Measurements from ENCODE around the gene STUM. TPM values are rescaled to one million over a fixed set of nuclear protein-coding genes. Genes with fewer than 3 reads are reported as not detected.

Gene STUM
- total RNA-seq, 1 experiment from 2014 or later, result 0.03 TPM

DNA sequence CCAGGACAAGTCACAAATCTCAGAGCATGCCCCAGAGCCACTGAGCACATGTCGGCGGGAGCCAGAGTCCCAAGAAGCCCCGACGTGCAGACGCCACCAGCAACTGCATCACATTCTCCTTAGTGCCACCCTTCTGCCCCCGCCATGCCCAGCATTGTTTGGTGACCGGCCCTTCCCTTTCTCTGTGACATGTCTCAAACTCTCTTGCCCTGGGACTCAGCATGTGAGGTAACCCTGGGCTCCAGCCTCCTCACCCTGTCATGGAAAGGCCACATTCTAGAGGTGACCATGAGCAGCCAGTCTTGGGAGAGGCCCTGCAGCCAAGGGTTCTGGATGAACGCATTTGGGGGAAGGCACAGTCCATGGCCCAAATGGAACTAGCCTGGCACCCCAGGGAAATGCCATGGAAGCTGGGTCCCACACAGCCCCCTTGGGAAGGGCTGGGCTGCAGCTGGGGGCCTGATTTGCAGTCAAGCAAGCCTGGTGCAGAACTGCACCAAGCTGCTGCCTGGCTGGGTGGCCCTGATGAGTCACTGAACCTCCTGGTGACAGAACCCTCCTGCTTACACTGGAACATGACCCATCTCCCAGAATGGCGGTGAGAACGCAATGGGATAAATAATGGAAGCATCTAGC is 96.1 kb downstream of the STUM start:
- in situ Hi-C loops (cut with HindIII; ENCODE audit: low pct_unique_long_range_greater_than_20kb, low sequenced_read_pairs), result no loop called here
- BruUV-seq (replicated peaks), result no TSS peak
- Histone ChIP-seq H3K27me3 (ENCODE audit: control insufficient read depth, insufficient read depth, low read length) (no peaks in the 10 kb centered on the region), H3K4me3 (ENCODE audit: low read depth in 2 of 2, low read length in 2 of 2) (no peak overlapping the region), H3K4me1 (ENCODE audit: control insufficient read depth, insufficient read depth, low read length) (no peaks in the 10 kb centered on the region), H3K9me3 (ENCODE audit: control insufficient read depth, insufficient read depth, low read depth, low read length) (no peaks in the 10 kb centered on the region), H3K27ac (ENCODE audit: low read length) (no peak overlapping the region), H3K36me3 (ENCODE audit: control insufficient read depth, insufficient read depth, low read length) (no peaks in the 10 kb centered on the region)
- TF ChIP-seq POLR2AphosphoS5 (IDR thresholded peaks at IDR 0.05; ENCODE audit: low read depth, low read length) (no peak), REST (IDR thresholded peaks at IDR 0.05; ENCODE audit: insufficient read depth in 1 of 2, low read depth in 2 of 2, low read length in 1 of 2) (no peak), CTCF (IDR thresholded peaks at IDR 0.05) (no peak), SIN3A (IDR thresholded peaks at IDR 0.05; ENCODE audit: borderline replicate concordance, insufficient read depth, low read depth, low read length) (no peak), TCF7L2 (IDR thresholded peaks at IDR 0.05; ENCODE audit: low read depth, low read length) (no peak)
- DNase-seq (ENCODE audit: low read depth, low spot score) (no peak), ATAC-seq (no peak)
- ChIA-PET POLR2A (interaction anchor here (0.5 kb wide), 1 partner anchor 956 kb away, joined by 4 read pairs; no protein-coding TSS in a partner anchor), CTCF (no interaction called here)
- intact Hi-C loops (cut with micrococcal nuclease; ENCODE audit: unreplicated experiment), result no loop called here

DNA sequence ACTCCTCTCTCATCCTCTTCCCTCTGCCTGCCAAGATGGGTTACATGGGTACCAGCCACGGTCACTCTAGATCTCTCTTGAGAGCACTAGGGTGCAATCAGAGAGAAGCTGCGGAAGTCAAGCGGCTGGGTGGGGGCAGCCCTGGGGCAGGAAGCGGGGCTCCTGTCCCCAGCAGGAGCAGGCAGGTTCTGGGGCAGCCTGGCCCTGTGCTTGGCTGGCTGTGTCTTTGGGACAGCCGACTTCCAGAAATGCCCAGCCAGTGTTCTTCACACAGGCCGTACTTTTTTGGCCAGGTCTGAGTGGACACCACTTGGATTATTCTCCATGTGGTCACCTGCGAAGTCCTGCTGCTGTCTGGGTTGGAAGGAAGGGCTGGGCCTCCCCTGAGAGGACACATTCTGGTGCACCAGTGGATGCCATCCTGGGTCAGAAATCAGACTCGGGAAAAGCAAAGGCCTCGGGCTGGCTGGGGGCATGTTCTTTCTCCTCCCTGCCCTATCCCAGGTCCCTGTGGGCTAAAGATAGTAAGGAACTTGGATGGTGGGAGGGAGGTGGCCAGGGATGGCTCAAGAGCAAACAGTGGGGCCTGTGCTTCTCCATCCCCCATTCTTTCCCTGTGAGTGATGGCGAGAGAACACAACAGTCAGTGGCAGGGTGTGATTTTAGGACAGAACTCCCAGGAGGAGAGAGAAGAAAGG is 96.9 kb downstream of the STUM start:
- intact Hi-C loops (cut with micrococcal nuclease; ENCODE audit: unreplicated experiment) (no loop called here), in situ Hi-C loops (cut with HindIII; ENCODE audit: low pct_unique_long_range_greater_than_20kb, low sequenced_read_pairs) (no loop called here)
- H3K27me3 ChIP-seq (ENCODE audit: control insufficient read depth, insufficient read depth, low read length), result no peaks in the 10 kb centered on the region
- ATAC-seq, result no peak
- no peaks in the 10 kb centered on the region for H3K4me1 ChIP-seq (ENCODE audit: control insufficient read depth, insufficient read depth, low read length)
- ChIA-PET POLR2A (no interaction called here), CTCF (no interaction called here)
- no peak for TF ChIP-seq POLR2AphosphoS5 (IDR thresholded peaks at IDR 0.05; ENCODE audit: low read depth, low read length)
- no peak for TF ChIP-seq TCF7L2 (IDR thresholded peaks at IDR 0.05; ENCODE audit: low read depth, low read length)
- no peak for TF ChIP-seq CTCF (IDR thresholded peaks at IDR 0.05)
- TF ChIP-seq REST (IDR thresholded peaks at IDR 0.05; ENCODE audit: insufficient read depth in 1 of 2, low read depth in 2 of 2, low read length in 1 of 2), result no peak
- no peak overlapping the region for H3K4me3 ChIP-seq (ENCODE audit: low read depth in 2 of 2, low read length in 2 of 2)
- BruUV-seq (replicated peaks), result no TSS peak
- DNase-seq (ENCODE audit: low read depth, low spot score), result no peak
- H3K36me3 ChIP-seq (ENCODE audit: control insufficient read depth, insufficient read depth, low read length), result no peaks in the 10 kb centered on the region
- no peak overlapping the region for H3K27ac ChIP-seq (ENCODE audit: low read length)
- H3K9me3 ChIP-seq (ENCODE audit: control insufficient read depth, insufficient read depth, low read depth, low read length), result no peaks in the 10 kb centered on the region

All from Panc1 (cell line).